Panc1 (cell line): Measurements from ENCODE around the gene LINGO4.

Experiments used
- CTCF ChIP-seq: fragments of 450-650 bp; IDR thresholded peaks from 2 replicates; pipeline ENCODE4 v1.5.1; 2017; ENCODE audit warnings: mild to moderate bottlenecking
- POLR2AphosphoS5 ChIP-seq: IDR thresholded peaks from 2 replicates; pipeline ENCODE4 v1.6.1; 2012; ENCODE audit warnings: mild to moderate bottlenecking, low read depth, low read length, moderate library complexity
- TCF7L2 ChIP-seq: IDR thresholded peaks from 2 replicates; pipeline ENCODE4 v1.6.1; 2011; ENCODE audit warnings: mild to moderate bottlenecking, low read depth, low read length, inconsistent platforms

GRCh38 chr1:151834239-151834638 lies 29.0 kb upstream of the LINGO4 start:
- TF ChIP-seq POLR2AphosphoS5 (no peak), CTCF (no peak), TCF7L2 (no peak)
